ENCODE data around the gene FBXL5. TPM values are rescaled to one million over a fixed set of nuclear protein-coding genes. Genes with fewer than 3 reads are reported as not detected.

The FBXL5 gene
- total RNA-seq, 1 donor from 2014 or later: 28.9 TPM

DNA sequence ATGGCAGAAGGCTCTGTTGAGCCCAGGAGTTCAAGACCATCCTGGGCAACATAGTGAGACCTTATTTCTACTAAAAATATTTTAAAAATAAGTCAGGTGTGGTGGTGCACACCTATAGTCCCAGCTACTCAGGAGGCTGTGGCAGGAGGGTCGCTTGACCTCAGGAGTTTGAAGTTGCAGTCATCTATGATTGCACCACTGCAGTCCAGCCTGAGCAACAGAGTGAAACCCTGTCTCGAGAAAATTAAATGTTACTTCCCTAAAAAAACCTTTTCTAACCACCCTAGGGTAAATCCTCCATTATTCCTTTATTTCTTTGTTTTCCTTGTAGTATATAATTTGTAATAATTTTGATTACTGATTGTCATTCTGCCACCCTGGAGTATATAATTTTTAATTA, 34.4 kb upstream of the FBXL5 start:
- Mint-ChIP-seq H3K4me3 (ENCODE audit: low read depth) (no peak overlapping the region), H3K36me3 (ENCODE audit: low read depth) (peaks cover 31% of the 10 kb centered on the region), H3K4me1 (ENCODE audit: low read depth) (peaks cover 10% of the 10 kb centered on the region), H3K27me3 (ENCODE audit: low read depth) (no peaks in the 10 kb centered on the region), H3K27ac (no peak overlapping the region), H3K9me3 (no peaks in the 10 kb centered on the region)
- intact Hi-C loops (cut with micrococcal nuclease): no loop called here
- no peak for DNase-seq (ENCODE audit: low spot score)

DNA sequence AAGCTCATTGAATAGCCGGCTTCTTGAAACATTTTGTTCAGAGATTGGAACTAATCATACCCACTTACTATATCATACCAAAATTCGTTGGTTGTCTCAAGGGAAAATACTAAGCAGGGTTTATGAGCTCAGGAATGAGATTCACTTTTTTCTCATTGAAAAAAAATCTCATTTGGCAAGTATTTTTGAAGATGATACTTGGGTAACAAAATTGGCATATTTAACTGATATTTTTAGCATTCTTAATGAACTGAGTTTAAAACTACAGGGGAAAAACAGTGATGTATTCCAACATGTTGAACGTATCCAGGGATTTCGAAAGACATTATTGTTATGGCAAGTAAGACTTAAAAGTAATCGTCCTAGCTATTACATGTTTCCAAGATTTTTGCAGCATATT, 32.9 kb upstream of the FBXL5 start:
- Mint-ChIP-seq H3K27me3 (ENCODE audit: low read depth) (no peaks in the 10 kb centered on the region), H3K4me3 (ENCODE audit: low read depth) (no peak overlapping the region), H3K36me3 (ENCODE audit: low read depth) (peaks cover 31% of the 10 kb centered on the region), H3K4me1 (ENCODE audit: low read depth) (peaks cover 17% of the 10 kb centered on the region), H3K27ac (no peak overlapping the region), H3K9me3 (no peaks in the 10 kb centered on the region)
- intact Hi-C loops (cut with micrococcal nuclease): no loop called here
- DNase-seq (ENCODE audit: low spot score): no peak

DNA sequence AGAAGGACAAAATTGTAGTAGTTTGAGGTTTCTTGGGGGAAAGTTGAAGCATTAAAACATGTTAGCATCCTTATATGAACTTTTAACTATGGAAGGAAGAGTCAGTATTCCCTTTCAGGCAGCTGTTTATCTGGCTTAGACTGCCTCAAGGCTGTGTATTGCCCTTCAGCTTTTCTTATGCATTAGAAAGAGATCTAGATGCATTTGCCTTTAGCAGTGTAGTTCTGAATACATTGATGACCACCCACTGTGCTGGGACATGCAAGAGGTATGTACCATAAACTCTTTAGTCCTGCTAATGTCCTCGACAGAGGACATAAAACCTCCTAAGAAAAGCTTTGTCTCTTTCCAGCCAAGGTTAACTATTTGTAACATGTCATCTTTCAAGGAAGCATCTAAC, 29.3 kb upstream of the FBXL5 start:
- Mint-ChIP-seq H3K4me3 (ENCODE audit: low read depth) (no peak overlapping the region), H3K9me3 (no peaks in the 10 kb centered on the region), H3K27ac (no peak overlapping the region), H3K36me3 (ENCODE audit: low read depth) (peaks cover 42% of the 10 kb centered on the region), H3K27me3 (ENCODE audit: low read depth) (no peaks in the 10 kb centered on the region), H3K4me1 (ENCODE audit: low read depth) (peaks cover 26% of the 10 kb centered on the region)
- intact Hi-C loops (cut with micrococcal nuclease): no loop called here
- DNase-seq (ENCODE audit: low spot score): no peak

DNA sequence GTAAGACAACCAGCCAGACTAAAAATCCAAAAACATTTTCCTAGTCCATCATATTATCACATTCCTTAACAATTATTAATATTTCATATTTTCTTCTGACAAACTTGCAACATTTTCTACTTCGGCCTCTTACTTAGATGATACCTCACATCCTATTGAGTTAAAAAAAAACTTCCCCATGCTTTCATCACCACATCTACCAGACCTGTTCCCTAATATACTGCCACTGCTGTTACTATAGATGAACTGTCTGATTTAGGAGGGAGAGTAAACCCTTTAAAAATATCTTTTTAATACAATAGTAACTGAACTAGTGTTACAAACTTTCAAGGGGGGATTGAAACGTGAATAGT, 28.0 kb upstream of the FBXL5 start:
- Mint-ChIP-seq H3K27ac (no peak overlapping the region), H3K27me3 (ENCODE audit: low read depth) (no peaks in the 10 kb centered on the region), H3K4me3 (ENCODE audit: low read depth) (no peak overlapping the region), H3K9me3 (no peaks in the 10 kb centered on the region), H3K4me1 (ENCODE audit: low read depth) (peaks cover 29% of the 10 kb centered on the region), H3K36me3 (ENCODE audit: low read depth) (peaks cover 34% of the 10 kb centered on the region)
- intact Hi-C loops (cut with micrococcal nuclease): no loop called here
- no peak for DNase-seq (ENCODE audit: low spot score)

DNA sequence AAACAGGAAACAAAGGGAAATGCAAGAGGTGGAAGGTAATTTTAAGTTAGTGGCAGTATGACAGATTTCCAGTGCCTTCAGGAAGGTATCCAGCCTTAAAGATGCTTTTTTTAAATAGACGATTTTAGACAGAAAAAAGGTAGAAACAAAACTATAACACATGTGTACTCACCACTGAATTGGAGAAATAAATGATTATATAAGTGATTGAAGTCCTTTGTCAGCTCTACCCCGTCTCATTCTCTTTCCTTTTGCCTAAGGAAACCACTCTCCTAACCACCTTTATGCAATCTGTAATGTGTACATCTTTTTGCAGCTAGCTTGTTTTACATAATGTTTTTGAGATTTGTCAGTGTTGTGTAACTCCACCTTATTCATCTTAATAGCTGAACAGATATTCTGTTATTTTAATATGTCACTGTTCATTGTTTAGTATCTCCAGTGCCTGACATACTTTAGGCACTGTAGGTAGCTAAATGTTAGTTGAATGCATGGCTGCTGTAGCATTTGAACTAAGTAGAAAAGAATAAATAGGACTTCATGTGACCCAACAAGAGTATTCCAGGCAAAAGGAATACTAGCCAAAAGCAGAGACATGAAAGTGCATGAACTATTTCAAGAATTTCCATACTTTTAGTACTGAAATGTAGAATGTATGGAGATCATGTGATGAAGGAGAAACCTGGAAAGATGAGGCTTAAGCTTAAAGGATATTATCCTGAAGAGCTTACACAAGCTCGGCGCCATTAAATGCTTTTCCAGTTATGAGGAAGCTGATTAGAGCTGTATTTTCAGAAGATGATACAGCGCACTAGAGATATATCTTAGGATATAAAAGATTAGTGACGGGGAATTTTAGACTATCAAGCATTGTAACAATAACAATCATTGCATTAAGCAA, 27.3 kb upstream of the FBXL5 start:
- Mint-ChIP-seq H3K4me1 (ENCODE audit: low read depth) (peaks cover 32% of the 10 kb centered on the region), H3K4me3 (ENCODE audit: low read depth) (peak overlapping the region; percentile 99), H3K27me3 (ENCODE audit: low read depth) (no peaks in the 10 kb centered on the region), H3K9me3 (no peaks in the 10 kb centered on the region), H3K27ac (peak overlapping the region; percentile 94), H3K36me3 (ENCODE audit: low read depth) (peaks cover 31% of the 10 kb centered on the region)
- DNase-seq (ENCODE audit: low spot score): no peak
- intact Hi-C loops (cut with micrococcal nuclease): no loop called here

DNA sequence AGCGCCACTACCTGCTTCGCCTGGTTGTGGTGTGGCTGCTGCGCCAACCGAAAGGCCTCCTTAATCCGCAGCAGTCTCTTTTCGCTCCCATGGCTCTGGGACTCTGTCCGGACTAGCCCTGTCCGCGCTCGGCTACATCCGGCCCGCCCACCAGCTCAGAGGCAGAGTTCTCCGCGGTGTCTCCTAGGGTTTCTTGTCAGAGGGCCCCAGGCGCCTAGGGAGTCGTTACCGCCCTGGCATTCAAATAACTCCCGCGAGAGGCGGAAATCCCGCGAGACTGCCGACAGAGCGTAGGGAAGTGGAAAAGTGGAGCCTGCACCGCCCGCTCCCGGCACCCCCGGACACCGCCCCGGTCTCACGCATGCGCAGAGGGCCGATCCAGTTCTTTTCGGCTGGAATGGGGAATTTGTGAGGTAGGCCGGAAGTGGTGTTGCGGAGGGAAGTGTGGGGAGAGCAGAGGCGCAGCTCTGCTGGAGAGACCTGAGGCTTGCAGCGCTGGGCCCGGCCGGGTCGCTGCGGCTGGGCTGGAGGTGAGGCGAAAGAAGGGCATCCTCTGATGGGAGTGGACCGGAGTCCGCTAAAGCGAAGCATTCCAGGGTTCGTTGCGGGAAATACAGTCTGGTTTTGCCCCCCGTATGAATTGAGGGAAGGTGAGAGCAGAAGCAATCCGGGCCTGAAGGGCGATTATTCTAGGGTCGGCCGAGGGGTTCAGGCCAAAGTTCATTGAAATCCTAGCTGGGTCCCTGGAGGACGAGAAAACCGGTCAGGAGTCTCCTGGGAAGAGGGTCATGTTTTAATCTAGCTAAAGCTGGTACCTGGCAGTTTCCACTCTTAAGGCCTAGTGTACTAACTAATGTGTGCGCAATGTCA, 26.4 kb upstream of the FBXL5 start, which contains the start of gene FAM200B:
Gene FAM200B, plus strand, starts transcription at position 456 of the 870 bp plus-strand sequence. CDS start 5,151 bp downstream, outside the sequence.
- Mint-ChIP-seq H3K27ac (peak within 1 kb of the TSS; percentile 94), H3K9me3 (no peaks in the 10 kb centered on the region), H3K4me3 (ENCODE audit: low read depth) (peak within 1 kb of the TSS; percentile 99), H3K4me1 (ENCODE audit: low read depth) (peaks cover 32% of the 10 kb centered on the region), H3K27me3 (ENCODE audit: low read depth) (no peaks in the 10 kb centered on the region), H3K36me3 (ENCODE audit: low read depth) (peaks cover 24% of the 10 kb centered on the region)
- intact Hi-C loops (cut with micrococcal nuclease): loop anchor here (1.0 to 2.0 kb wide), 3 partner anchors 26 to 679 kb away; partner anchors contain the start of genes CPEB2 and FBXL5
- peak; percentile 97 for DNase-seq (ENCODE audit: low spot score)

DNA sequence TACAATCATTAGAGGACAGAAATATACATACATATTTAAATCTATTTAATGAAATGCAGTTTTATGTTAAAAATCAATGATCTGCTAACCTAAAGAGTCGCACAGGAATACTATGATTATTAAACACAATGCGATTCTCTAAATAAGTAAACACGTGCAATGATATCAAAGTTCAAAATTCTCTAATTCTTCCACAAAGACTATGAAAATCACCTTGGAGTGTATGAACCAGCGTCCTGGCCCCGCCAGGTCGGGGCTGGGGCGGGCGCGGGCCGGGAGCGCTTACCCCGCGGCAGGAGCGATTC, 25.9 kb upstream of the FBXL5 start:
- Mint-ChIP-seq H3K9me3 (no peaks in the 10 kb centered on the region), H3K4me1 (ENCODE audit: low read depth) (peaks cover 38% of the 10 kb centered on the region), H3K27me3 (ENCODE audit: low read depth) (no peaks in the 10 kb centered on the region), H3K36me3 (ENCODE audit: low read depth) (peaks cover 18% of the 10 kb centered on the region), H3K4me3 (ENCODE audit: low read depth) (peak overlapping the region; percentile 99), H3K27ac (peak overlapping the region; percentile 94)
- intact Hi-C loops (cut with micrococcal nuclease): loop anchor here (1.0 to 2.0 kb wide), 3 partner anchors 26 to 678 kb away; partner anchors contain the start of genes CPEB2 and FBXL5
- DNase-seq (ENCODE audit: low spot score): no peak

DNA sequence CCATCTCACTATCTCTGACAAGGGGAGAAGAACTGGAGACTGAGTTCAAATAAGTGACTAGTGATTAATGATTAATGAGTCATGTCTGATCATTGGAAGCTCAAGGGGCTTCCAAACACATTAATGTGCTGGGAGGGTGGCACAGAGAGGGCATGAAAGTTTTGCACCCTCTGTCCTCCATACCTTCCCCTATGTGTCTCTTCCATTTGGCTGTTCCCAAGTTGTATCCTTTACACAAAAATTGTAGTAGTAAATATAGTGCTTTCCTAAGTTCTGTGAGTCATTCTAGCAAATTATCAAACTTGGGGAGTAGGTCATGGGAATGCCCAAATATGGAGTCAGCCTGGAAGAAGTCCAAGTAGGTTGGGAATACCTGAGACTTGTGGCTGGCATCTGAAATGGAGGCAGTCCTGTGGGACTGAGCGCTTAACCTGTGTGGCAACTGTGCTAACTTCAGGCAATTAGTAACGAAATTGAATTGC, 22.4 kb upstream of the FBXL5 start:
- no peaks in the 10 kb centered on the region for H3K9me3 Mint-ChIP-seq
- intact Hi-C loops (cut with micrococcal nuclease): no loop called here
- no peak overlapping the region for H3K27ac Mint-ChIP-seq
- peaks cover 19% of the 10 kb centered on the region for H3K36me3 Mint-ChIP-seq (ENCODE audit: low read depth)
- H3K4me1 Mint-ChIP-seq (ENCODE audit: low read depth): peaks cover 27% of the 10 kb centered on the region
- H3K27me3 Mint-ChIP-seq (ENCODE audit: low read depth): no peaks in the 10 kb centered on the region
- DNase-seq (ENCODE audit: low spot score): no peak
- no peak overlapping the region for H3K4me3 Mint-ChIP-seq (ENCODE audit: low read depth)

DNA sequence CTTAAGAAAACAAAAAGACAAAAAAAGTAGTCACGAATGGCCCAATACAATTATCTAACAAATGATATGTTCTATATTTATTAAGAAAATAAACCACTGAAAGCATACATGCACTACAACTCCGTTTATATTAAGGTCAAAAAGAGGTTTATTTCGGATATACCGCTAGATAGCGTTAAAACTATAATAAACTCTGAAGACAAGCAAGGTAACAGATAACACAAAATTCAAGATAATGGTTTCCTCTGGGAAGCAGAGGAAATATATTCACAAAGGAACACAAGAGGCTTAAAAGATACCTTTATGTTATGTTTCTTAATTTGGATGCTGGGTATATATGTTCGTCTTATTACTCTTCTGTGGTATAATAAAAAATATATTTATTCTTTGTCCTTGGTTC, 21.7 kb upstream of the FBXL5 start:
- intact Hi-C loops (cut with micrococcal nuclease): no loop called here
- H3K27me3 Mint-ChIP-seq (ENCODE audit: low read depth): no peaks in the 10 kb centered on the region
- no peak overlapping the region for H3K27ac Mint-ChIP-seq
- no peak for DNase-seq (ENCODE audit: low spot score)
- peaks cover 25% of the 10 kb centered on the region for H3K4me1 Mint-ChIP-seq (ENCODE audit: low read depth)
- H3K36me3 Mint-ChIP-seq (ENCODE audit: low read depth): peaks cover 23% of the 10 kb centered on the region
- no peak overlapping the region for H3K4me3 Mint-ChIP-seq (ENCODE audit: low read depth)
- no peaks in the 10 kb centered on the region for H3K9me3 Mint-ChIP-seq

DNA sequence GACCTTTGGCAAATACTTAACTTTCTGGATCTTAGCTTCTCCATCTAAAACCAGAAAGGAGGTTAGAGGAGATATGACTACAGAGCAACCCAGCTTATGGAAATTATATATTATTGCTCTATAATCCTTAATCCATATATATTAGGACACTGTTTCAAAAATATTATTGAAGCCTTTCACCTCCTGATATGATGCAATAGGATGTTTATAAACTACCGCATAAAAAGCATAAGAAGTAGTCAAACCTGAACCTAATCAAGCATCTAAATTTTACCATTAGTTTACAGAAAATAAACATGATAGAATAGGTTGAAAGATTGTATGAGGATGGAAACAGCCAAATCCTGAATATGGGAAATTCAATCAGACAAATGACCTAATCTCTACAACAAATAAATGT, 20.9 kb upstream of the FBXL5 start:
- no peak overlapping the region for H3K27ac Mint-ChIP-seq
- intact Hi-C loops (cut with micrococcal nuclease): no loop called here
- no peaks in the 10 kb centered on the region for H3K27me3 Mint-ChIP-seq (ENCODE audit: low read depth)
- H3K4me3 Mint-ChIP-seq (ENCODE audit: low read depth): no peak overlapping the region
- no peak for DNase-seq (ENCODE audit: low spot score)
- H3K36me3 Mint-ChIP-seq (ENCODE audit: low read depth): peaks cover 27% of the 10 kb centered on the region
- H3K9me3 Mint-ChIP-seq: no peaks in the 10 kb centered on the region
- peaks cover 31% of the 10 kb centered on the region for H3K4me1 Mint-ChIP-seq (ENCODE audit: low read depth)

DNA sequence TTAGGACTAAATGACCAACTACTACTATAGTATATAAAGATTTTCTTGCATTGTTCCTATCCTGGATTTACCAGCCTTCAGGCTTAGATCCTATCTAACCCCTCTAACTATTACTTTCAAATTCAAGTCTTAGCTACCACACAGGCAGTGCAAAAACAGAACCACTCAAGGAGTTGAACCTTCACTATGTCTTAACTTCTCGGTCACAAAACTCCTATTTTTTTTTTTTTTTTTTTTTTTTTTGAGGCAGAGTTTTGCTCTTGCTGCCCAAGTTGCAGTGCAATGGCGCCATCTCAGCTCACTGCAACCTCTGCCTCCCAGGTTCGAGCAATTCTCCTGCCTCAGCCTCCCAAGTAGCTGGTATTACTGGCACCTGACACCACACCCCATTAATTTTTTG, 20.2 kb upstream of the FBXL5 start:
- Mint-ChIP-seq H3K4me1 (ENCODE audit: low read depth) (peaks cover 31% of the 10 kb centered on the region), H3K27ac (no peak overlapping the region), H3K36me3 (ENCODE audit: low read depth) (peaks cover 27% of the 10 kb centered on the region), H3K9me3 (no peaks in the 10 kb centered on the region), H3K4me3 (ENCODE audit: low read depth) (no peak overlapping the region), H3K27me3 (ENCODE audit: low read depth) (no peaks in the 10 kb centered on the region)
- no peak for DNase-seq (ENCODE audit: low spot score)
- intact Hi-C loops (cut with micrococcal nuclease): no loop called here

DNA sequence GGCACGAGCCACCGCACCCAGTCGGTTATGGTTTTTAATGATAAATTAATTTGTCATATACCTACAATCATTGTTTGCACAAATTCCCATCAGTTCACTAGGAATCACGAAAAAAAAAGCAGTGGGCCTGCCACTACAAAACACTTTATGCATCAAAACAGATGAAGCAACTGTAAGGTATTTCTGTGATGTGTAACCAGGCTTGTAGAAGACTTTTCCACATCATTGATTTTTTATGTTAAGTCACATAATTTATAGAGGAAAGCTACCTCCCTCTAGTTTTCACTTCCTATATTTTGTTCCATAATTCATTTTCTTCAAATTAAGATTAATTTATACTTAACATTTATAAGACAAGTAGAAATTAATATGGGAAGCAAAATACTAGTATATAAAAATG, 19.8 kb upstream of the FBXL5 start:
- Mint-ChIP-seq H3K36me3 (ENCODE audit: low read depth) (peaks cover 28% of the 10 kb centered on the region), H3K4me1 (ENCODE audit: low read depth) (peaks cover 32% of the 10 kb centered on the region), H3K27me3 (ENCODE audit: low read depth) (no peaks in the 10 kb centered on the region), H3K27ac (no peak overlapping the region), H3K9me3 (no peaks in the 10 kb centered on the region), H3K4me3 (ENCODE audit: low read depth) (no peak overlapping the region)
- intact Hi-C loops (cut with micrococcal nuclease): no loop called here
- no peak for DNase-seq (ENCODE audit: low spot score)

DNA sequence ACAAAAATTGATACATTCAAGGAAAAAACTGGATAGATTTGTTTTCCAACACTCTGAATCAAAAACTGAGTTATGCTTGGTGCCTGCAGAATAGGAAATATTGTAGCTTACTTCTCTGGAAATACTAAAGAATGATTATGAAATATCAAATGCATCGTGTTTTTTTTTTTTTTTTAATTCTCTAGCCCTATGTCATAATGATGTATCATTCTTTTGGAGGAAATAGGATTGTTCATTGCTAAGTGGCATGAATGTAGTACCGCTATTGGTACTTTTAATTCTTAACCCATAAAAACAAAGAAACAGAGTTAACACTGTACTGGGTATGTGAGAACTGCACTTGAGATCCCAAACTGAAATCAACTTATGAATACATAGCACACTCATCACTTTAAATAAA, 18.9 kb upstream of the FBXL5 start:
- no peaks in the 10 kb centered on the region for H3K9me3 Mint-ChIP-seq
- DNase-seq (ENCODE audit: low spot score): no peak
- H3K27me3 Mint-ChIP-seq (ENCODE audit: low read depth): no peaks in the 10 kb centered on the region
- H3K4me3 Mint-ChIP-seq (ENCODE audit: low read depth): no peak overlapping the region
- peaks cover 26% of the 10 kb centered on the region for H3K36me3 Mint-ChIP-seq (ENCODE audit: low read depth)
- peaks cover 29% of the 10 kb centered on the region for H3K4me1 Mint-ChIP-seq (ENCODE audit: low read depth)
- H3K27ac Mint-ChIP-seq: no peak overlapping the region
- intact Hi-C loops (cut with micrococcal nuclease): no loop called here

Data from activated T-helper 2 cell treated with anti-CD3 and anti-CD28 coated beads, Interferon-gamma antibody, Interleukin-2, Interleukin-4, amounts not matched to agents 10 μg/mL and 5 μg/mL and 100 μg/mL, durations not matched to agents 14 hours and 24 hours and 36 hours (primary cell).